A549 (cell line): ENCODE data around the gene RENBP.

Source experiments
- BHLHE40 ChIP-seq: IDR thresholded peaks from 2 replicates; pipeline ENCODE4 v1.6.1; 2012; ENCODE audit warnings: low read depth, low read length, inconsistent platforms
- CHD2 ChIP-seq: fragments of 150-350 bp; IDR thresholded peaks from 2 replicates; pipeline ENCODE4 v1.6.1; 2014; ENCODE audit warnings: low read length; ENCODE audit not compliant: partially characterized antibody
- CTCF ChIP-seq: fragments of >200 bp; sonication (Bioruptor Twin); formaldehyde crosslinking; IDR thresholded peaks from 3 replicates; pipeline ENCODE4 v1.5.1; 2016
- EP300 ChIP-seq, 2 experiments: fragments of >200 bp; sonication (Bioruptor Twin); formaldehyde crosslinking; IDR thresholded peaks; 2 replicates in 1 of 2; 3 replicates in 1 of 2; pipeline ENCODE4 v1.6.1; 2016 to 2017
- ESRRA ChIP-seq: fragments of 150-350 bp; IDR thresholded peaks from 2 replicates; pipeline ENCODE4 v1.6.1; 2014; ENCODE audit warnings: mild to moderate bottlenecking, low read length, borderline replicate concordance
- HDAC2 ChIP-seq: fragments of 200-600 bp; sonication (generic); IDR thresholded peaks from 2 replicates; pipeline ENCODE4 v1.6.1; 2016
- JUN ChIP-seq, 2 experiments: fragments of >200 bp; sonication (Bioruptor Twin); formaldehyde crosslinking; IDR thresholded peaks; 2 replicates in 1 of 2; 3 replicates in 1 of 2; pipeline ENCODE4 v1.6.1; 2016 to 2017
- JUNB ChIP-seq: fragments of >200 bp; sonication (Bioruptor Twin); formaldehyde crosslinking; IDR thresholded peaks from 2 replicates; pipeline ENCODE4 v1.6.1; 2016
- NFE2L2 ChIP-seq: fragments of 150-350 bp; conservative IDR thresholded peaks from 2 replicates; pipeline ENCODE4 v1.6.1; 2014; ENCODE audit warnings: low read length
- POLR2A ChIP-seq: IDR thresholded peaks from 2 replicates; pipeline ENCODE4 v1.6.1; 2012; ENCODE audit warnings: mild to moderate bottlenecking, low read length
- RCOR1 ChIP-seq: fragments of 150-350 bp; IDR thresholded peaks from 2 replicates; pipeline ENCODE4 v1.6.1; 2014; ENCODE audit warnings: antibody characterized with exemption, low read length, low read depth
- TF ChIP-seq, protein P1 (sequence below): IDR thresholded peaks from 2 replicates; pipeline ENCODE4 v1.6.1; 2012

DNA sequence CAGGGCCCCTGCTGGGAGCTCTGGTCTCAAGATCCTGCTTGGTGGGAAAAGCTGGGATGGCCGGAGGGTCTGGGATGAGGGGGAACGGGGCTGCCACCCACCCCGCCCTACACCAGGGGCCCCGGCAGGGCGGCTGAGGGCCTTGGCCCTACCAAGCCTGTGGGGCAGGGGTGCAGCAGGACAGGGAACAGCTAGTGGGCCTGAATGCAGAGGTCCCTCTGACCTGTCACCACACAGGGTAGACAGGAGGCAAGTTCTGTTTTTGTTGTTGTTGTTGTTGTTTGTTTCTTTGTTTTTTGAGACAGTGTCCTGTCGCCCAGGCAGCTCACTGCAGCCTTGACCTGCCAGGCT, 332 bp upstream of the RENBP start:
- TF ChIP-seq ESRRA, result no peak
- TF ChIP-seq JUN (IDR thresholded peaks at IDR 0.05), result no peak
- TF ChIP-seq CTCF, result no peak
- no peak for TF ChIP-seq BHLHE40
- no peak for TF ChIP-seq HDAC2
- TF ChIP-seq POLR2A, result no peak
- no peak for TF ChIP-seq NFE2L2
- TF ChIP-seq CHD2, result no peak
- TF ChIP-seq EP300 (IDR thresholded peaks at IDR 0.05), result no peak
- TF ChIP-seq JUNB, result no peak
- TF ChIP-seq, protein P1, sequence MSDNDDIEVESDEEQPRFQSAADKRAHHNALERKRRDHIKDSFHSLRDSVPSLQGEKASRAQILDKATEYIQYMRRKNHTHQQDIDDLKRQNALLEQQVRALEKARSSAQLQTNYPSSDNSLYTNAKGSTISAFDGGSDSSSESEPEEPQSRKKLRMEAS, result no peak
- TF ChIP-seq RCOR1, result no peak
